DOHH2 (cell line): ENCODE data around the gene CD19.

Source experiments
- CTCF ChIP-seq: fragments of 200-600 bp; sonication (generic); IDR thresholded peaks from one replicate; pipeline ENCODE4 v1.5.1; 2014; ENCODE audit warnings: antibody characterized with exemption, mild to moderate bottlenecking, low read depth, low read length; ENCODE audit not compliant: poor library complexity, severe bottlenecking
- EZH2phosphoT487 ChIP-seq: fragments of 200-600 bp; sonication (generic); IDR thresholded peaks from 2 replicates; pipeline ENCODE4 v1.6.1; 2017; ENCODE audit warnings: borderline replicate concordance, mild to moderate bottlenecking, antibody characterized with exemption, low read length, moderate library complexity, mixed read lengths

GRCh38 chr16:28927815-28928214 lies 4.0 kb upstream of the CD19 start:
- TF ChIP-seq CTCF, result no peak
- no peak for TF ChIP-seq EZH2phosphoT487
